SK-N-SH treated with all-trans-retinoic acid at 6 μM for 48 hours (cell line): ENCODE results near the gene DNASE1.

Source experiments
- ATAC-seq: fragments of 200-7000 bp; cut with Tn5 transposase; 3 replicates; pipeline ENCODE4 v1.9.1; 2020; ENCODE audit warnings: mild to moderate bottlenecking, moderate library complexity
- BACH2 ChIP-seq: fragments of 250-450 bp; sonication (Bioruptor Pico); IDR thresholded peaks from 2 replicates; pipeline ENCODE4 v1.9.0; 2021; ENCODE audit warnings: mild to moderate bottlenecking, borderline replicate concordance
- CREB5 ChIP-seq: fragments of 250-450 bp; sonication (Bioruptor Pico); IDR thresholded peaks from 2 replicates; pipeline ENCODE4 v1.5.1; 2020; ENCODE audit warnings: low read depth, mild to moderate bottlenecking, moderate library complexity
- CSDC2 ChIP-seq: fragments of 250-450 bp; sonication (Bioruptor Pico); IDR thresholded peaks from 2 replicates; pipeline ENCODE4 v1.5.0; 2020; ENCODE audit warnings: mild to moderate bottlenecking, moderate library complexity
- CSRNP3 ChIP-seq: fragments of 250-450 bp; sonication (Bioruptor Pico); IDR thresholded peaks from 2 replicates; pipeline ENCODE4 v1.5.1; 2021; ENCODE audit warnings: mild to moderate bottlenecking, moderate library complexity
- ESRRG ChIP-seq: fragments of 250-450 bp; sonication (Bioruptor Pico); IDR thresholded peaks from 2 replicates; pipeline ENCODE4 v1.6.1; 2021; ENCODE audit warnings: mild to moderate bottlenecking
- GLIS3 ChIP-seq: fragments of 250-450 bp; sonication (Bioruptor Pico); IDR thresholded peaks from 2 replicates; pipeline ENCODE4 v1.5.0; 2020; ENCODE audit warnings: mild to moderate bottlenecking, moderate library complexity
- ISL1 ChIP-seq: fragments of 250-450 bp; sonication (Bioruptor Pico); IDR thresholded peaks from 2 replicates; pipeline ENCODE4 v2.1.2; 2022; ENCODE audit warnings: mild to moderate bottlenecking, moderate library complexity
- OSR1 ChIP-seq: fragments of 250-450 bp; sonication (Bioruptor Pico); IDR thresholded peaks from 2 replicates; pipeline ENCODE4 v1.8.0; 2022; ENCODE audit warnings: moderate library complexity, mild to moderate bottlenecking, inconsistent platforms
- PATZ1 ChIP-seq: fragments of 250-450 bp; sonication (Bioruptor Pico); IDR thresholded peaks from 2 replicates; pipeline ENCODE4 v1.8.0; 2020; ENCODE audit warnings: mild to moderate bottlenecking, moderate library complexity, borderline replicate concordance
- POU6F1 ChIP-seq: fragments of 250-450 bp; sonication (Bioruptor Pico); IDR thresholded peaks from 2 replicates; pipeline ENCODE4 v1.8.0; 2021; ENCODE audit warnings: low read depth, mild to moderate bottlenecking, moderate library complexity, borderline replicate concordance
- PPARA ChIP-seq: fragments of 250-450 bp; sonication (Bioruptor Pico); IDR thresholded peaks from 2 replicates; pipeline ENCODE4 v1.5.0; 2020; ENCODE audit warnings: mild to moderate bottlenecking, borderline replicate concordance
- RARB ChIP-seq: fragments of 250-450 bp; sonication (Bioruptor Pico); IDR thresholded peaks from 2 replicates; pipeline ENCODE4 v1.8.0; 2021; ENCODE audit warnings: mild to moderate bottlenecking, moderate library complexity
- SNAI2 ChIP-seq: fragments of 250-450 bp; sonication (Bioruptor Pico); IDR thresholded peaks from 2 replicates; pipeline ENCODE4 v1.5.0; 2020; ENCODE audit warnings: mild to moderate bottlenecking, moderate library complexity
- TCF4 ChIP-seq: fragments of 250-450 bp; sonication (Bioruptor Pico); IDR thresholded peaks from 2 replicates; pipeline ENCODE4 v1.8.0; 2021; ENCODE audit warnings: mild to moderate bottlenecking, moderate library complexity, borderline replicate concordance
- TOX ChIP-seq: fragments of 250-450 bp; sonication (Bioruptor Pico); IDR thresholded peaks from 2 replicates; pipeline ENCODE4 v1.8.0; 2021; ENCODE audit warnings: mild to moderate bottlenecking, moderate library complexity, borderline replicate concordance
- TSHZ2 ChIP-seq: fragments of 250-450 bp; sonication (Bioruptor Pico); IDR thresholded peaks from 2 replicates; pipeline ENCODE4 v1.5.0; 2020; ENCODE audit warnings: mild to moderate bottlenecking, moderate library complexity
- ZC3H10 ChIP-seq: fragments of 250-450 bp; sonication (Bioruptor Pico); IDR thresholded peaks from 2 replicates; pipeline ENCODE4 v1.5.1; 2021; ENCODE audit warnings: mild to moderate bottlenecking, moderate library complexity
- ZFP3 ChIP-seq: fragments of 250-450 bp; sonication (Bioruptor Pico); IDR thresholded peaks from 2 replicates; pipeline ENCODE4 v1.5.0; 2020; ENCODE audit warnings: mild to moderate bottlenecking, moderate library complexity
- ZFP30 ChIP-seq: fragments of 450-650 bp; formaldehyde crosslinking; IDR thresholded peaks from 2 replicates; pipeline ENCODE4 v1.5.0; 2022; ENCODE audit warnings: mild to moderate bottlenecking, moderate library complexity
- ZNF565 ChIP-seq: fragments of 450-650 bp; formaldehyde crosslinking; conservative IDR thresholded peaks from 2 replicates; pipeline ENCODE4 v1.5.0; 2020; ENCODE audit warnings: low read depth, mild to moderate bottlenecking, moderate library complexity
- ZNF70 ChIP-seq: fragments of 450-650 bp; formaldehyde crosslinking; IDR thresholded peaks from 2 replicates; pipeline ENCODE4 v1.5.0; 2020; ENCODE audit warnings: mild to moderate bottlenecking, moderate library complexity
- ZNF8 ChIP-seq: fragments of 450-650 bp; formaldehyde crosslinking; IDR thresholded peaks from 2 replicates; pipeline ENCODE4 v1.5.0; 2020; ENCODE audit warnings: mild to moderate bottlenecking, moderate library complexity

The DNASE1 gene

GRCh38 chr16:3701531-3701930 lies 47.0 kb downstream of the DNASE1 start:
- no peak for TF ChIP-seq TCF4
- TF ChIP-seq ZFP30 (CRISPR knock-in tag) = no peak
- no peak for TF ChIP-seq ISL1 (CRISPR knock-in tag)
- no peak for TF ChIP-seq SNAI2 (CRISPR knock-in tag)
- TF ChIP-seq ZFP3 (CRISPR knock-in tag) = no peak
- no peak for TF ChIP-seq CSDC2
- no peak for TF ChIP-seq ZNF8 (CRISPR knock-in tag)
- TF ChIP-seq GLIS3 = no peak
- no peak for TF ChIP-seq OSR1 (CRISPR knock-in tag)
- no peak for TF ChIP-seq TOX (CRISPR knock-in tag)
- TF ChIP-seq PATZ1 (CRISPR knock-in tag) = no peak
- TF ChIP-seq CREB5 (CRISPR knock-in tag) = no peak
- no peak for TF ChIP-seq BACH2
- no peak for TF ChIP-seq ESRRG (CRISPR knock-in tag)
- no peak for TF ChIP-seq POU6F1 (CRISPR knock-in tag)
- no peak for TF ChIP-seq ZC3H10
- no peak for ATAC-seq

- no peak for TF ChIP-seq SNAI2 (CRISPR knock-in tag)
- no peak for TF ChIP-seq ZNF565 (CRISPR knock-in tag)
- TF ChIP-seq TCF4 = no peak
- no peak for TF ChIP-seq ESRRG (CRISPR knock-in tag)
- TF ChIP-seq ZNF70 (CRISPR knock-in tag) = no peak
- TF ChIP-seq CSDC2 = no peak
- no peak for TF ChIP-seq ZFP3 (CRISPR knock-in tag)
- TF ChIP-seq ZNF8 (CRISPR knock-in tag) = no peak
- TF ChIP-seq RARB (CRISPR knock-in tag) = no peak
- no peak for ATAC-seq
Observed at GRCh38 chr16:3702082-3702481, 47.6 kb downstream of the DNASE1 start.

- no peak for ATAC-seq
Observed at GRCh38 chr16:3706253-3707012, 51.9 kb downstream of the DNASE1 start.

More at GRCh38 chr16:3706253-3707012, 51.9 kb downstream of the DNASE1 start:
- TF ChIP-seq CSRNP3 (no peak), ESRRG (CRISPR knock-in tag) (no peak), ZNF70 (CRISPR knock-in tag) (no peak), BACH2 (no peak), CSDC2 (no peak), GLIS3 (no peak), PPARA (CRISPR knock-in tag) (no peak), TSHZ2 (CRISPR knock-in tag) (no peak), ZFP3 (CRISPR knock-in tag) (no peak), OSR1 (CRISPR knock-in tag) (no peak), PATZ1 (CRISPR knock-in tag) (no peak), ZNF8 (CRISPR knock-in tag) (no peak), ZC3H10 (no peak), TOX (CRISPR knock-in tag) (no peak), TCF4 (no peak), RARB (CRISPR knock-in tag) (no peak), SNAI2 (CRISPR knock-in tag) (no peak)
